Thyroid gland (tissue), 4 donors: ENCODE measurements around the gene SRRM3.
"Not testable (repeated sequence)": the region's sequence is repeated elsewhere in the genome, so short reads cannot be mapped to it uniquely, and the experiment has no call there.

Source experiments
- POLR2A ChIP-seq, 2 donors: fragments of 450-650 bp; IDR thresholded peaks; one replicate each; pipeline ENCODE4 v1.6.1; 2017; ENCODE audit warnings: antibody characterized with exemption in 2 of 2, mild to moderate bottlenecking in 2 of 2, moderate library complexity in 1 of 2
- TF ChIP-seq, protein P1 (sequence below), 6 experiments: fragments of 200-600 bp in 3 of 6; fragments of 450-650 bp in 3 of 6; sonication (generic) in 3 of 6; IDR thresholded peaks; one replicate each; pipeline ENCODE4 v1.5.1; 2016 to 2019; ENCODE audit warnings: antibody characterized with exemption in 6 of 6, mild to moderate bottlenecking in 2 of 6, inconsistent platforms in 1 of 6, moderate library complexity in 1 of 6

DNA sequence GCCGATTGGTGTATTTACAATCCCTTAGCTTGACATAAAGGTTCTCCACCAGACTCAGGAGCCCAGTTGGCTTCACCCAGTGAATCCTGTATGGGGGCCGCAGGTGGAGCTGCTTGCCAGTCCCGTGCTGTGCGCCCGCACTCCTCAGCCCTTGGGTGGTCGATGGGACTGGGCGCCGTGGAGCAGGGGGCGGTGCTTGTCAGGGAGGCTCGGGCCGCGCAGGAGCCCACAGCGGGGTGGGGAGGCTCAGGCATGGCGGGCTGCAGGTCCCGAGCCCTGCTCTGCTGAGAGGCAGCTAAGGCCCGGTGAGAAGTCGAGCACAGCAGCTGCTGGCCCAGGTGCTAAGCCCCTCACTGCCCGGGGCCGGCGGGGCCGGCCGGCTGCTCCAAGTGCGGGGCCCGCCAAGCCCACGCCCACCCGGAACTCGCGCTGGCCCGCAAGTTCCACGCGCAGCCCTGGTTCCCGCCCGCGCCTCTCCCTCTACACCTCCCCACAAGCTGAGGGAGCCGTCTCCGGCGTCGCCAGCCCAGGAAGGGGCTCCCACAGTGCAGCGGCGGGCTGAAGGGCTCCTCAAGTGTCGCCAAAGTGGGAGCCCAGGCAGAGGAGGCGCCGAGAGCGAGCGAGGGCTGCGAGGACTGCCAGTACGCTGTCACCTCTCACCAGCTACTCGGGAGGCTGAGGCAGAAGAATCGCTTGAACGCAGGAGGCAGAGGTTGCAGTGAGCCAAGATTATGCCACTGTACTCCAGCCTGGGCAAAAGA is 107.8 kb downstream of the SRRM3 start:
- TF ChIP-seq, protein P1, sequence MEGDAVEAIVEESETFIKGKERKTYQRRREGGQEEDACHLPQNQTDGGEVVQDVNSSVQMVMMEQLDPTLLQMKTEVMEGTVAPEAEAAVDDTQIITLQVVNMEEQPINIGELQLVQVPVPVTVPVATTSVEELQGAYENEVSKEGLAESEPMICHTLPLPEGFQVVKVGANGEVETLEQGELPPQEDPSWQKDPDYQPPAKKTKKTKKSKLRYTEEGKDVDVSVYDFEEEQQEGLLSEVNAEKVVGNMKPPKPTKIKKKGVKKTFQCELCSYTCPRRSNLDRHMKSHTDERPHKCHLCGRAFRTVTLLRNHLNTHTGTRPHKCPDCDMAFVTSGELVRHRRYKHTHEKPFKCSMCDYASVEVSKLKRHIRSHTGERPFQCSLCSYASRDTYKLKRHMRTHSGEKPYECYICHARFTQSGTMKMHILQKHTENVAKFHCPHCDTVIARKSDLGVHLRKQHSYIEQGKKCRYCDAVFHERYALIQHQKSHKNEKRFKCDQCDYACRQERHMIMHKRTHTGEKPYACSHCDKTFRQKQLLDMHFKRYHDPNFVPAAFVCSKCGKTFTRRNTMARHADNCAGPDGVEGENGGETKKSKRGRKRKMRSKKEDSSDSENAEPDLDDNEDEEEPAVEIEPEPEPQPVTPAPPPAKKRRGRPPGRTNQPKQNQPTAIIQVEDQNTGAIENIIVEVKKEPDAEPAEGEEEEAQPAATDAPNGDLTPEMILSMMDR (IDR thresholded peaks at IDR 0.05), result not testable (repeated sequence)
- not testable (repeated sequence) for TF ChIP-seq POLR2A (IDR thresholded peaks at IDR 0.05)
